ENCODE results near the gene HOOK1.
"Not testable (repeated sequence)": the region's sequence is repeated elsewhere in the genome, so short reads cannot be mapped to it uniquely, and the experiment has no call there.

Gene HOOK1

DNA sequence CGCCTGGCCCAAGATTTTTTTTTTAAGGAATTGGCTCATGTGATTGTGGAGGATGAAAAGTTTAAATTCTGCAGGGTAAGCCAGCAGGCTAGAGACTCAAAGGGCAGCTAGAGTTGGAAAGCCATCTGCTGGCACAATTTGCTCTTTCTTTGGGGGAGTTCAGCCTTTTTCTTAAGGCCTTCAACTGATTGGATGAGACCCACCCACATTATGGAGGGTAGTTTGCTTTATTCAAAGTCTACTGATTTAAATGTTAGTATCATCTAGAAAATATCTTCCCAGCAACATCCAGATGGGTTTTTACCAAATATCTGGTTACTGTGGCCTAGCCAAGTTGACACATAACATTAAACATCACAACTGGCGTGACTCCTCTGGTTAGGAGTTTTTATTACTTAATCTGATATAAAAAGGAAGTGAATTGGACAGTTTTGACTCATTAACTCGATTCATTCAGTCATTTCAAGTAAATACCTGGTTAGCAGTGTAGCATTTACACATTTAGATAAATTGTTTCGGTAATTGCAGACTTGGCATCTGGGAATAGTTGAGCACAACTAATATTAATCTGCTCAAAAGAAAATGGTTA lies 12.4 kb downstream of the HOOK1 start:
- DNase-seq, result no peak

DNA sequence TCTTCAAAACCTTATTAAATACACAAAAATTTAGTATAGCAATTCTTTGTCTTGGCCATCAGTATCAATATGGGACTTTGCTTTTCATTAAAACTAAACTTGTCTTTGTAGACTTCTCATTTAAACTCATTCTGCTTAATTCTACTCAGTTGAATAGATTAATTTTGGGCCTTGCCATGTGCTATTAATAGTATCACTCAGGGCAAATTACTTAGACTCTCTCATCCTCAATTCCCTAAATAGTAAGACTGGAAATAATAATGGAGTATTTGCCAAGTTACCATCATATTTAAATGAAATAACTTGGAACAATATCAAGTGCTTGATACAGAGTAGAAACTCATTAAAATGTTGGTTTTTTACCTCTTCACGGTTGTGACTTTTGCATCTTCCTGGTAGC lies 13.4 kb downstream of the HOOK1 start:
- DNase-seq, result no peak

DNA sequence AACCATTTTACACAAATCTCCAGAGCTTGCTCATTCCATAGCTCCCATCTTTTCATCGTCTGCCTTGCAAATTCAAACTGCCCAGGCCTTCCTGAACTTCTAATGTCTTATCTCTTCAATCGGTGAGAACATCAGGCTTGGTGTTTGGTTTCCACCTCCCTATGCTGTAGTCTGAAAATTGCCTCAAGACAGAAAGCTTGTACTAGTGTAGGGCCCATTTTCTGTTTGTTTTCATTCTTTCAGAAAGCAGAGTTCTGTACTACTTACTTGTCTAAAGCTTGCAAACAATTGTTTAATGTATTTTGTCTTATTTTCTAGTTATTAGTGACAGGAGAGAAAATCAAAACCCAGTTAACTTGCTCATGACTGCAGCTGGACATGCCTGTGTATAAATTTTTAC lies 16.8 kb downstream of the HOOK1 start:
- no peak for DNase-seq

DNA sequence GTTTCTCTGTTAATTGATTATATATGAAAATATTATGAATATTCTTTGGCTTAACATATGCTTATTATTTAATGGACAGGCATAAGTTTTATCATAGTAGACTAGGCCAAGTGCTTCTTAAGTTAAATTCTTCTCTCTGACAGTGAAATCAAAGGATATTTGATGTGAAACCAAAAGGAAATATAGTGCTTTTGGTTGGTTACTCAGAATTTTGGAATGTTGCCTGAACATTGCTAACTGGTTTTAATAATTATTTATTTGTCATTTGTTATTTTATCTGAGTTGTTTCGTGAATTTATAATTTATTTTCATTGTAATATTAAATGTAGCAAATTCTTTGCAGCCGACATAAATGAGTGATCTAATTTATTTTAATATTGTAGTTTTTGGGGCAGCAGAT lies 18.3 kb downstream of the HOOK1 start:
- DNase-seq, result no peak

DNA sequence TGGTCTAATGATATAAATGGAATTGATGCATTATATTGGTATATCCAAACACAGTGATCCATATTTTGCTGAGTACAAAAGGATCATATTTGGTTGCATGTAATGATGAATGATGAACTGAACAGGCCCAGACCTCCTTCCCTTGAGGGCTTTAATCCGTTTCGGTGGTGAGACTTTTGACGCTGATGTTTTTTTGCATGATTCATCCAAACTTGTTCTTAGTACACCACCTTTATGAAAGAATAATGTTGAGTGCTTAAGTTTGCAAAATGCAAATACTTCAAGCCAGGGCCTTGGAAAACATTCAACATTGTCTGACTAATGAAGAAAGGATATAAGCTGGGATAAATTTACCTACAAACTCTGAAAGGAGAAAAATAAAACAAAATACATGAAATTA lies 19.2 kb downstream of the HOOK1 start:
- no peak for DNase-seq

DNA sequence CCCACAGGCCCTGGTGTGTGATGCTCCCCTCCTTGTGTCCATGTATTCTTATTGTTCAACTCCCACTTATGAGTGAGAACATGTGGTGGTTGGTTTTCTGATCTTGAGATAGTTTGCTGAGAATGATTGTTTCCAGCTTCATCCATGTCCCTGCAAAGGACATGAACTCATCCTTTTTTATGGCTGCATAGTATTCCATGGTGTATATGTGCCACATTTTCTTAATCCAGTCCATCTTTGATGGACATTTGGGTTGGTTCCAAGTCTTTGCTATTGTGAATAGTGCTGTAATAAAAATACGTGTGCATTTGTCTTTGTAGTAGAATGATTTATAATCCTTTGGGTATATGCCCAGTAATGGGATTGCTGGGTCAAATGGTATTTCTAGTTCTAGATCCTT lies 23.1 kb downstream of the HOOK1 start:
- DNase-seq, result not testable (repeated sequence)

DNA sequence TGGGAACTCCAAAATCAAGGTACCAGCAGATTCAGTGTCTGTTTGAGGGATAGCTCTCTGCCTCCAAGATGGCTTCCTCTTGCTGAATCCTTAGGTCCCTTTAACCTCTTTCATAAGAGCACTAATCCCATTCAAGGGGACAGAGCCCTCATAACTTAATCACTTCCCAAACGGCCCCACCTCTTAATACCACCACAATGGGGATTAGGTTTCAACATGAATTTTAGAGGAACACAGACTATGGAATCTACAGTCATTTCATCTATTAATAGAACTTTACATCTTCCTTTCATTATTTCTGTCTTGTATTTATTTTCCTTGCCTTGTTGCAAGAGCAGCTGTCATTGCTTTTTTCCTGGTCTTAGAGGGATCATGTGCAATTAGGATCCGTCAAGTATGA lies 30.3 kb downstream of the HOOK1 start:
- no peak for DNase-seq

DNA sequence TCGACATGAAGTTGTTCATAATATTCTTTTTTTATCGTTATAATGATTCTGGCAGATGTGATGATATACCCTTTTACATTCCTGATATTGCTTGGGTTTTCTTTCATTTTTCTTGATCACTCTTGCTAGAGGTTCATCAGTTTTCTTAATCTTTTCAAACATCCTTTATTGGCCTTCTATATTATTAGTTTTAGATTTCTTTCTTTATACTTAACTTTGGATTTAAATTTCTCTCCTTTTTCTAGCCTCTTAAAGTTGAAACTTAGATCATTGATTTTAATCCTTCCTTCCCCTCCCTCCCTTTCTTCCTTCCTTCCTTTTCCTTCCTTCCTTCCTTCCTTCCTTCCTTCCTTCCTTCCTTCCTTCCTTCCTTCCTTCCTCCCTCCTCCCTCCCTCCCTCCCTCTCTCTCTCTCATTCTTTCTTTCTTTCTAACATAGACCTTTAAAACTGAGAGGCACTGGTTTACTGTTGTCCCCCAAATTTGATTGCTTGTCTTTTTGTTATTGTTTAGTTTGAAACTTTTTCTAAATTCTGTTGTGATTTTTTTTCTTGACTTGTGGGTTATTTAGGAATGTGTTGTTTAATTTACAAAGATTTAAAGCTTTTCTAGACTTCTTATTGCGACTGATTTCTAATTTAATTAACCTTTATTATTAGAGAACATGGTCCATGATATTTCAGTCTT lies 31.6 kb downstream of the HOOK1 start:
- DNase-seq, result no peak

DNA sequence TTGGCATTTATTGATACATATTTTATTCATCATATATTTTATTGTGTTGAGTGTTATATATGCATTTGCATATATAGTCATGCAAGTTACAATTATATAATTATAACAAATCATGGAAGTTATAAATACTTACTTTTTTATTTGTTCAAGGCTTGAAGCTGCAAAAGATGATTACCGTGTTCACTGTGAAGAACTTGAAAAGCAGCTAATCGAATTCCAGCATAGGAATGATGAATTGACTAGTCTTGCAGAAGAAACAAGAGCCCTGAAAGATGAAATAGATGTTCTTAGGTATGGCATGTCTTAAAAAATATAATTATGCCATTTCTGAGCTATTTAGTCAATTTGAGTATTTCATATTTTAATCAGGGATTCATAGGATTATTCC lies 32.1 kb downstream of the HOOK1 start:
- no peak for DNase-seq

DNA sequence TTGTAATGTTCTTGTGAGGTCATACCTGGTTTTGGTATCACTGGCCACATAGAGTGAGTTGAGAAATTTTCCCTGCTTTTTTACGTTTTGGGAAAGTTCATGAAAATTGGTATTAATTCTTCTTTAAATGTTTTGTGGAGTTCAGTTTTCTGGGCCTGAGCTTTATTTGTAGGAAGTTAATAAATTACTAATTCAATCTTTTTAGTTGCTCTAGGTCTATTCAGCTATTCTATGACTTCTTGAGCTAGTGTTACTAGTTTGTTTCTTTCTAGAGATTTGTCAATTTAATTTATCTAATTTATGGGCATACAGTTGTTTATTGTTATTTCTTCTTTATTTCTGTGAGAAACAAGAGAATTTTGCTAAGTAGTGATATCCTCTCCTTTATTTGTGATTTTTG lies 37.4 kb downstream of the HOOK1 start:
- no peak for DNase-seq

DNA sequence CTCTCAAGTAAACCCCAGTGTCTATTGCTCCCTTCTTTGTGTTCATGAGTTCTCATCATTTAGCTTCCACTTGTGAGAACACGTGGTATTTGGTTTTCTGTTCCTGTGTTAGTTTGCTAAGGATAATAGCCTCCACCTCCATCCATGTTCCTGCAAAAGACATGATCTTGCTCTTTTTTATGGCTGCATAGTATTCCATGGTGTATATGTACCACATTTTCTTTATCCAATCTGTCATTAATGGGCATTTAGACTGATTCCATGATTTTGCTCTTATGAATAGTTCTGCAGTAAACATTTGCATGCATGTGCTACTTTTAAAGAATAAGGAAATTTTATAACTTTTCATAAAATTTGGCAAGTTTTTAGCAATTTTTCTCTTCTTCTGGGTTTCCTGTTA lies 40.5 kb downstream of the HOOK1 start:
- DNase-seq, result not testable (repeated sequence)

DNA sequence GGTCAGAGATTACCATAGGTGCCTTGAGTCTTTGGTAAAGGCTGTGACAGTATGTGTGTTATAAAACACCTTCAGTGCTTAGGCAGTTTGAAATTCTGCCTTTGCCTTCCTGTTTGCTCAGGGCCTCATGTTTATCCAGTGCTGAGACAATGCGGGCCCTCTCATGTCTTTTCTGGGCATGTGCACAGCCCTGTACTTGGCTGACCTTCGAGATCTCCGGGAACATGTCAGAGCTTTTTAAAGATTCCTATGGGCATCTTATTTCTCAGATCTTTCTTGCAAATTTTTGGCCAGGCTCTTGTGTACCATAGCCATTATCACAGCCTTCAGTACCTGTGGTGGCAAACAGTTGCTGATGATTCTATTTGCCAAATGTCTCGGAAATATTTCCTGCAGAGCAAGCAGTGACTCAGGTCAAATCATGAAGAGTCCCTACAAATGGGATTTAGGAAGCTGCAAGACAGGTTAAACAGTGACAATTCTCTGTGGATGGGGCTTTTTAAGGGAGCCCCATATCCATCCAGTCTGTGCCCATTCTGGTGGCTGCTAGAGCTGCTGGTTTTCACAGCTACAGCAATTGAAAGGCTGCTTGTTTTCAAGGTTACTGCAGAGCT lies 42.1 kb downstream of the HOOK1 start:
- no peak for DNase-seq

DNA sequence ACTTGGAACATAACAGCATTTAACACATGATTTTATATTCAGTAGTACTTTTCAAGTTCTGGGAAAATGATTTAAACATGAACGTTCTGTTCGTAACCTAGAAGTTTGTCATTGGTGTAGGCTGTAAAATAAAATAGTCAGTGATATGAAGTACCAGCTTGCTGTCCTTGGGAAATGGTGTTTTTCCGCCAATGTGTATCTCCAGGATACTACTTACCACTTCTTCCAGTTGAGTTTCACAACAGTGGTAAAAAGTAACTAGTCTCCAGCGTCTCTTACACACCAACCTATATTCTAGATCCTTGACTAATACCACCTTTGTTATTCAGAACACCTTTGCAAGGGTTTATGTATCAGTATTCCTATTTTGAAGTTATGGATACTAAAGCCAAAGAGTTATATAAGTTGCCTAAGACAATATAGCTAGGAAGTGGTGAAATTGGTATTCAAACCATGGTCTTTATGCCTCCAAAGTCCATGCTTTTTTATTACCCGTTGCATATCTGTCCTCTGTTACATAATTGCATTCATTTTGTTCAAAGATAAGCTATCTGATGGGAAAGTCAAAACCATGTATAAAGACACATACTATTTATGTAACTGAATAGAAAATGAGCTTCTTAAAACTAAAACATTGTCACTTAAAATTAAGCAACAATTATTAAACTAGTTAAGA lies 43.1 kb downstream of the HOOK1 start:
- DNase-seq, result no peak

DNA sequence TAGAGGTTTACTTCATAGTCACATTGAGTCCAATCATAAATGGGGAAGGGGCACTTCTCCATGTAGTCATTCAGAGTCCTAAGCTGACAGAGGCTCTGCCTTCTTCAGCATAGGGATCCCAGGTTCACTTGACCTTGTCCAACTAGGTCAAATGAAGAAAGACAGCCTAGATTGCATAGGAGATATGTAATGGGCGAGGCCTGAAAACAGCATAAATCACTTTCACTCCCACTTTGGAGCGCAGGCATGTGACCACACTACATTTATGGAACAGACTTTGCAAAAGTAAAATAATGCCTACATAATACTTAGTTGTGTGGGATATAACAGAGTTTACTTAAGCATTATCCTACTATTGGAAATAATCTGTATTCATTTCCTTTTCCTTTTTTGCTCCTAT lies 51.7 kb downstream of the HOOK1 start:
- DNase-seq, result no peak

DNA sequence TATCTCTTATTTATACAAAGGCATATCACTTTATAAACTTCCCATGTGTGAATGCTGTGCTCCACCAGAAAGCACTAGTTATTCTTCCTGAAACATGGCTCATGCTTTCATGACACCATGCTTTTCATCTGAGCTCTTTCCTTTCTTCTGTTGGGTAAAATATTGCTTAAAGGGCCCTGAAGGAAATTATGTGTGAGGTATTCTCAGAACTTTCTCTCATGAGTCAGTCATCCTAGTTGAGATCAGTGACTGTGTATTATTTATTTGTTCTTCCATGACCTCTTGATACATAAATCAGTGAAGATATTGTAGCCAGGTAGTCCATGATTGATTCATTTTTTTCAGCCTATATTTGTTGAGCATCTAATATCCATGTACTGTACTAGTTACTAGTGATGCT lies 57.0 kb downstream of the HOOK1 start:
- DNase-seq, result no peak

DNA sequence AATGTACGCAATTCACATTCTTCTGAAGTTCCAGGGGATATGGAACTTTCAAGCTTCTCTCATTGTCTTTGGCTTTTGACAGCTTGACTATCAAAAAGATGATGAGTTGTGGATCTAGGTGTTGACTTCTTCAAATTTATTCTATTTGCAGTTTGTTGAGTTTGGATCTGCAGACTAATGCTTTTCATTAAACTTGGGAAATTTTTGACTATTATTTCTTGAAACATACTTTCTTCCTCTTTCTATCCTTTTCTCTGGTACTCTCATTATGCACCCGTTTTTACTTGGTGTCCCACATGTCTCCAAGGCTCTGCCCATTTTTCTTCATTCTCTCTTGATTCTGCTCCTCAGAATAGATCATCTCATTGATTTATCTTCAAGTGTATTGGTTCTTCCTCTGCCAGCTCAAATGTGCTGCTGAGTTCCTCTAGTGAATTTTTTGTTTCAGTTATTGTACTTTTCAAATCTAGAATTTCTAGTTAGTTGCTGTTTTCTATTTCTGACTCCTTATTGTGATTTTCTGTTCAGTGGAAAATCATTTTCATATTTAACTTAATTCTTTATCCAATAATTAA lies 62.4 kb downstream of the HOOK1 start:
- no peak for DNase-seq

DNA sequence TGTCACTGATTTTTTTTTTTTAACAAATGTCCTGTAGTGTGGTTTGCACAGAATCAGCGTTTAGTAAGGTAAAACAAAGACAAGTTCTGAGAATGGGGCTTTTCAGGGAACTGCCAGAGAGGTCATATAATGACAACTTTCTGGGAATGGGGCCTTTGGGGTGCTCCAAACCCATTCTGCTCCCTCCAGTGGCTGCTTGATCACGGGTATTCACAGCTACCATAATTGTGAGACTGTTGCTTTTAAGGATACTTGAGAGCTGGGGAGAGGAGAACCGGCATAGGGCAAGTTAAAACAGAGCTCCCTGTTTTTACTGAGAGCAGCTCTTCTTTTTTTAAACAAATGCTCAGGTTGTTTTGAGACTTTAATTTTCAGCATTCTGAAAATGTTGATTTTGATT lies 63.6 kb downstream of the HOOK1 start:
- no peak for DNase-seq

DNA sequence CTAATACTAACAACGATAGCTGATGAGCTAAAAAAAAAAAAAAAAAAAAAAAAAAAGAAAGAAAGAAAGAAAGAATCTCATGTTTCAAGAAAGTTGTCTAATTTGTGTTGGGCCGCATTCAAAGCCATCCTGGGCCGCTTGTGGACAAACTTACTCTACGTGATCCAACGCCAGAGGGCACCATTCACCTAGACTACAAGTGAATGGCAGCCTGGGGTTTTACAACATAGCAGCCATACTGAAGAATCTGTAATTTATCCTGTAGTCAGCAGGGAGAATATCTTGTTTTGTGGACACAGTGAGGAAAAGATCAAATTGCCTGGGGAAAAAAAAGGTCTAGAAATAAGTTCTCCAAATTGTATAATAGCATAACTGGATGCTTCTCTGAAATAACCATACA lies 64.8 kb downstream of the HOOK1 start:
- DNase-seq, result peak; percentile 47

DNA sequence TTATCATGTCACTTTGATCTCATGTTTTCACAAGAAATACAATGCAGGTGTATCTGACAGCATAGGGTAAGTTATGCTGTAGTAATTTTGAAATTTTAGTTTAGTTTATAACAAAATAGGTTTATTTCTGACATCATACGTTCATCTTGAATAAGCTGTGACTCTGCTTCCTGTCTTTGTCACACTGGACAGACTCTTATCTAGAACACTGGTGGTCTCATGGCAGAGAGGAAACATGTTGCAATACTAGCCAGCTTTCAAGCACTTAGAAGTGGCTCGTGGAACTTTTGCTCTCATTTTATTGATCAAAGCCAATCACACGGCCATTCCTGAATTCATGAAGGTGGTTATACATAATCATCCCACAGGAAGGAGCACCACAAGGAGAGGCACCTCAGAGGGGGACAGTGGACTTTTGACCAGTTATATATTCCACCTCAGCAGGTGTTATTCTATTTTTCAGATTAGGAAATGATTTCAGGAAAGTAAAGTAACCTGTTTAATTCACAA lies 65.3 kb downstream of the HOOK1 start:
- no peak for DNase-seq

DNA sequence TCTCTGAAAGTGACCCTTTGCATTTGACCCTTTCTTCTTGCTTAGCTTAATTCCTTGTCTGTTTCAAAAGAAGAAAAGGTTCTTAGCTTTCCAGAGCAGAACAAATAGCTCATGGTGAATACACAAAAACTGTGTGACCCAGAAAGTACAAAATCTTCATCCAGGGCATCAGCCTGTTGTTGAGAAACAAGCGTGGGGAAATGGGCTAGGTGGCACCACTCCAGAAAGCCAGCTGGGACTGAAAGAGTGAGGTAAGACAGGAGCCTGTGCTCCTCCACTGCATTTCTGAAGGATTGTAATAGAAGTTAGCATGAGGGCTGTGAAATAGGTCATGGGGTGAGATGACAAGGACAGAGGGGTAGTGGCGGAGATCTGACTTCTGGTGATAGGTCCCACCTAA lies 66.0 kb downstream of the HOOK1 start:
- DNase-seq, result no peak

DNA sequence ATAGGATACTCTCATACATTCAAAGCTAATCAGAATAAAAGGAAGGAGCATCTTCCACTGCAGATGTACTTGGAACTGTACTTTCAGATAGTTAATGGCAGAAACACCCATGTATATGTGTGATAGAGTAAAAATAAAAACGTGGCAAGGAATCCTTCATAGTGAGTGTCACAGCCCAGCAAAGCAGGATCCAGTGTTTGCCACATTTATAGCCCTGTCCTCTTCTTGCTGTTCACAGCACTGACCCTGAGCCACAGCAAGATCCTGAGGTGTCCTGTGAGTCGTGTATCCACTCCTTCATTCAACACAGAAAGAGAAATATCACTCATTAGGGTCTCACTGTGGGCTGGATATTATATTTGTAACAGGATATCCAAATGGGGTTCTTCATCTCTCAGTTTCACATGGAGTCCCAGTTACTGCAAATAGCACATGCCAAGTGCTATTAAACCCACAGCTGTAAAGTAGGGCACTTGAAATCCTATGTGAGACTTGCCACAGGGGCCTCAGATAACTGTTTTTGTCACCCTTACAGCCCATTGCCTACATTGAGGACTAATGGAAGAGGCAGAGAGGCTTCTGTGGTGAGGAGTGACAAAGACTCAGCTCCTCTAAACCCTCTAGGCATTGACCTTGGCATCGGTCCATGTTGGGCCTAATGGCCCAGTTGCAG lies 70.5 kb downstream of the HOOK1 start:
- no peak for DNase-seq

DNA sequence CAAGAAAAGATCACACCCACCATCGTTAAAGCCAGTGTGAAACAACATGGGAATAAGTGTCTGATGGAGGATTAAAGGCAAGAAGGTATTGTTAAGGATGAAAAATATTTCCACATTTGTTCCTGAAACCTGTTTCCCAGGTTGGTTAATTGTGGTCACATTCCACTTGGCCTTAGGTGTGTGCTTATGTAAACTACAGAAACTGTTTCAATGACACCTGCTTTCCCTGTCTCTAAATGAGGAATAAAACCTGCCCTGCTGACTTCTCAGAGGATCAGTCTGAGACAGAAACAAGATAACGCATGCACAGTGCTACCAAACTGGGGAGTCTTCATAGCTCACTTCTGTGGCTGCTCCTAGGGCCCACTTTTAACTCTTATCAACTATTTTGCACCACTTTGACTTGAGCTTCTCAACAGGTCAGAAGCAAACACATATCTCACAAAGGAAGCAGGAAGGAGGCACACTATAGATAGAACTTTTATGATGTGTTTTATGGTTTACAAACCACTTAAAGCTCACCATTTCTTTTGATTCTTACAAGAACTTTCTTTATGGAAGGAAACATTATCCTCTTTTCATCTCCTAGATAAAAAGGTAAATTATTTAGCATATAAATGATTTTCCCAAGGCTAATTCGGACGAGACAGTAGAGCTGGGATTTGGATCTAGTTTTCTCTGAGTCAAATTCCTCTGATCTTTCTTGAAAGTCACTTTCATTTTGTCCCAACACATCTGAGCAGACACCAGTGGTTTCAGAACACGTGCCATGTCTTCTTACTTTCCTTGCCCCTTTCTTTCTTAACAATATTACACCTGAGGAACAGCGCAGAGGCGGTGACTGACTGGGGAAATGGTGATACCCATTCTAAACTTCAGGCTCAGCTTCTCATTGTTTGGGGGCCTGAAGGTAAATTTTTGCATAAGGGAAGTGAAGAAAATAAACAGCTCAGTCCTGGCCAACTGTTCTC lies 78.4 kb downstream of the HOOK1 start:
- no peak for DNase-seq

Data from RPMI8226 (cell line).